Left ventricle myocardium inferior (tissue), 1 donor: ENCODE measurements around the gene PALLD. TPM values are rescaled to one million over a fixed set of nuclear protein-coding genes. Genes with fewer than 3 reads are reported as not detected.

Experiments used
- DNase-seq: peaks from one replicate; pipeline ENCODE4 v3.0.0-alpha.2; 2020
- H3K27ac ChIP-seq: fragments of 200-600 bp; replicated peaks from 2 replicates; pipeline ENCODE4 v1.8.0; 2021
- H3K27me3 ChIP-seq: fragments of 200-600 bp; 2 replicates; pipeline ENCODE4 v1.8.0; 2021; ENCODE audit warnings: low read depth
- H3K36me3 ChIP-seq: fragments of 200-600 bp; 2 replicates; pipeline ENCODE4 v1.8.0; 2021
- H3K4me1 ChIP-seq: fragments of 200-600 bp; 2 replicates; pipeline ENCODE4 v1.8.0; 2021
- H3K4me3 ChIP-seq: fragments of 200-600 bp; 2 replicates; pipeline ENCODE4 v1.8.0; 2021; ENCODE audit warnings: mild to moderate bottlenecking, moderate library complexity
- H3K9me3 ChIP-seq: fragments of 200-600 bp; replicated peaks from 2 replicates; pipeline ENCODE4 v1.8.0; 2021
- intact Hi-C: fragments of 100-400 bp; cut with micrococcal nuclease; formaldehyde crosslinking; loops from one replicate; pipeline ENCODE4 v1.11.0; 2022
- total RNA-seq: library from RNA; stranded (reverse); fragmentation: NEBNext Ultra II Directional; extraction: Animal tissue kit (Norgen Biotek cat#: 25700); gene quantifications from one replicate; pipeline ENCODE4 v1.2.1, GENCODE V29; 2021
- TF ChIP-seq, protein P1 (sequence below): fragments of 200-600 bp; IDR thresholded peaks from 2 replicates; pipeline ENCODE4 v1.8.0; 2021; ENCODE audit warnings: antibody characterized with exemption, mild to moderate bottlenecking, borderline replicate concordance
- donor health status: DM: no; HTN: yes; CAD: no; lungs with severe emphysema.

Gene PALLD
- total RNA-seq, 1 donor from 2014 or later = 871 TPM

DNA sequence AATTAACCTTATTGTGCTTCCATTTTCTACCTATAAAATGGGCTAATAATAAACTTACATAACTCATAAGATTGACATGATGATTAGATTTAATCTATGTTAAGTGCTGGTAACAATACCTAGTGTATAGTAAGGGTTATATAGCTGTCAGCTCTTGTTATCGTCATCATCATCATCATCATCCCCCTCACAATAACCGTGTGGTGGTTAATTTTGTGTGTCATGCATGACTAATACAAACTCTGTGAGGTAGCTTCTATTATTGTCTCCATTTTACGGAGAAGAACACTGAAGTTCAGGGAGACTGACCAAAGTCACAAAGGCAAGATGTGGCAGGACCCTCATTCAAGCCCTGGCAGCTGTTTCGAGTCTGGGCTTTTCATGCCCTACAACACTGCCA lies 211.3 kb downstream of the PALLD start:
- Histone ChIP-seq H3K9me3 (no peaks in the 10 kb centered on the region), H3K27ac (no peak overlapping the region), H3K27me3 (no peaks in the 10 kb centered on the region), H3K4me3 (no peak overlapping the region), H3K36me3 (no peaks in the 10 kb centered on the region), H3K4me1 (peaks cover 24% of the 10 kb centered on the region)
- intact Hi-C loops = no loop called here
- no peak for DNase-seq
- TF ChIP-seq, protein P1, sequence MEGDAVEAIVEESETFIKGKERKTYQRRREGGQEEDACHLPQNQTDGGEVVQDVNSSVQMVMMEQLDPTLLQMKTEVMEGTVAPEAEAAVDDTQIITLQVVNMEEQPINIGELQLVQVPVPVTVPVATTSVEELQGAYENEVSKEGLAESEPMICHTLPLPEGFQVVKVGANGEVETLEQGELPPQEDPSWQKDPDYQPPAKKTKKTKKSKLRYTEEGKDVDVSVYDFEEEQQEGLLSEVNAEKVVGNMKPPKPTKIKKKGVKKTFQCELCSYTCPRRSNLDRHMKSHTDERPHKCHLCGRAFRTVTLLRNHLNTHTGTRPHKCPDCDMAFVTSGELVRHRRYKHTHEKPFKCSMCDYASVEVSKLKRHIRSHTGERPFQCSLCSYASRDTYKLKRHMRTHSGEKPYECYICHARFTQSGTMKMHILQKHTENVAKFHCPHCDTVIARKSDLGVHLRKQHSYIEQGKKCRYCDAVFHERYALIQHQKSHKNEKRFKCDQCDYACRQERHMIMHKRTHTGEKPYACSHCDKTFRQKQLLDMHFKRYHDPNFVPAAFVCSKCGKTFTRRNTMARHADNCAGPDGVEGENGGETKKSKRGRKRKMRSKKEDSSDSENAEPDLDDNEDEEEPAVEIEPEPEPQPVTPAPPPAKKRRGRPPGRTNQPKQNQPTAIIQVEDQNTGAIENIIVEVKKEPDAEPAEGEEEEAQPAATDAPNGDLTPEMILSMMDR = no peak

GRCh38 chr4:168710353-168710946 lies 213.6 kb downstream of the PALLD start:
- no peaks in the 10 kb centered on the region for H3K36me3 ChIP-seq
- TF ChIP-seq, protein P1 = peak; percentile 73
- no peak for DNase-seq
- H3K4me1 ChIP-seq = peaks cover 24% of the 10 kb centered on the region
- H3K4me3 ChIP-seq = no peak overlapping the region
- H3K27ac ChIP-seq = peak overlapping the region; percentile 67
- intact Hi-C loops = loop anchor here (5.0 to 10.0 kb wide), 2 partner anchors 124 to 207 kb away; no protein-coding TSS in a partner anchor
- no peaks in the 10 kb centered on the region for H3K27me3 ChIP-seq
- no peaks in the 10 kb centered on the region for H3K9me3 ChIP-seq

DNA sequence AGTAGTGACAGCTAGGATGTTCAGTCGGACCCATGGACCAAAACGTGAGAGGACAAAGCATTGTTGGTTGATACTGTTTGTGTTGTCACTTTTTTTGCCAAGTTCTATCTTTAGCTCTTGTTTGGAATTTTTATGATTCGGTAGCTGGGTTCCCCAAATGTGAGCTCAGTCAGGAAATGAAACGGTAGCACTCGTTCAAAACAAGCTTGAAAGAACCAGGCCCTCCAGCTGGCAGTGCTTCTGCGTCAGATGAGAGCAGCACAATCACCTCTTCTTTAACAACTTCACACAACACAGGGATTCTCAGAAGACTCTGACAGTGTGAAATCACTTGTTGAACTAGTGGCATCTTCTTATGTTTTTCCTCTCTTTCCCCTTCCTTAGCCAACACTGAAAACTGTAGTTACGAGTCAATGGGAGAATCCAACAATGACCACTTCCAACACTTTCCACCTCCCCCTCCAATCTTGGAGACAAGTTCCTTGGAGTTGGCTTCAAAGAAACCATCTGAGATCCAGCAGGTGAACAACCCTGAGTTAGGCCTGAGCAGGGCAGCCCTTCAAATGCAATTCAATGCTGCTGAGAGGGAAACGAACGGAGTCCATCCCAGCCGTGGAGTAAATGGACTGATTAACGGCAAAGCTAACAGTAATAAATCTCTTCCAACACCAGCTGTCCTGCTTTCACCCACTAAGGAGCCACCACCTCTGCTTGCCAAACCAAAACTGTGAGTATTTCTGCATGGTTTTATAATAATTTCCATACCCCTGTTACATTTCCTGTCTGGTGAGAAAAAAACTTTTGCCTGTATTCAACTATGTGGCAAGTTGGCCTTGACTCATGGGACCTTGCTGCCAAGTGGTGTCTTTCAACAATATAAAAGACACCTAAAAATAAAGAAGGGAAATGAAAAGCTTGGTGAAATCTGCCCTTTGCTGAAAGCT lies 214.6 kb downstream of the PALLD start:
- Histone ChIP-seq H3K4me3 (no peak overlapping the region), H3K27ac (peak overlapping the region; percentile 67), H3K9me3 (no peaks in the 10 kb centered on the region), H3K27me3 (no peaks in the 10 kb centered on the region), H3K36me3 (no peaks in the 10 kb centered on the region), H3K4me1 (peaks cover 29% of the 10 kb centered on the region)
- intact Hi-C loops = loop anchor here (5.0 to 10.0 kb wide), 2 partner anchors 123 to 206 kb away; no protein-coding TSS in a partner anchor
- DNase-seq = no peak
- TF ChIP-seq, protein P1 = no peak

DNA sequence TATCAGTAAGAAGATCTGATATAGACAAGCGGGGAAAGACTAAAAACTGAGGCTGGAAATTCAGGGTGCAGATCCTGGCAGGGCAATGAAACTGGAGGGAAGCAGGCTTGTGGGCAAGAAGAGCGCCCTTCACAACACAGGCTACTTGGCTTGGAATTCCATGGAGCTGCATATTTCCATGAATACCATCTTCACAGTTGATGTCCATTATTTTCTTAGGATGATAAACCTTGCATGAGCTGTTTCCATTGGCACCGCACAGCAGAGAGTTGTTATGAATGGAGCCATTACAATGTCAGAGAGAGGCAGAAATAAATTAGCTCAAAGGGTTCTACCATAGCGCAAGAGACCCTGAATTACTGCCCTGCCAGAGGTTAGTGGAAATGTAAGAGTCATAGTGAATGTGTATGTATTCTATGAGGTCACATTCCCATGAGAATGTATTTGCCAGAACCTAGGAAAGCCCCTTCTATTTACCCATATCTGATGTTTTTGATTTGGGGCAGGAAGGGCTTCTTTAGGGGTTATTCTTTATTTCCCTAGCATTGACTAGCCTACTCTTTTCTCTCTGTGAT lies 215.6 kb downstream of the PALLD start:
- H3K9me3 ChIP-seq = no peaks in the 10 kb centered on the region
- H3K4me1 ChIP-seq = peaks cover 39% of the 10 kb centered on the region
- no peak for DNase-seq
- no peaks in the 10 kb centered on the region for H3K36me3 ChIP-seq
- H3K4me3 ChIP-seq = no peak overlapping the region
- H3K27me3 ChIP-seq = no peaks in the 10 kb centered on the region
- H3K27ac ChIP-seq = peak overlapping the region; percentile 67
- intact Hi-C loops = loop anchor here (5.0 to 10.0 kb wide), 2 partner anchors 122 to 205 kb away; no protein-coding TSS in a partner anchor
- TF ChIP-seq, protein P1 = no peak

GRCh38 chr4:168713253-168713652 lies 216.4 kb downstream of the PALLD start:
- DNase-seq = no peak
- H3K27ac ChIP-seq = no peak overlapping the region
- TF ChIP-seq, protein P1 = no peak
- H3K4me1 ChIP-seq = peaks cover 47% of the 10 kb centered on the region
- no peaks in the 10 kb centered on the region for H3K27me3 ChIP-seq
- no peaks in the 10 kb centered on the region for H3K36me3 ChIP-seq
- H3K4me3 ChIP-seq = no peak overlapping the region
- H3K9me3 ChIP-seq = no peaks in the 10 kb centered on the region
- intact Hi-C loops = loop anchor here (5.0 to 10.0 kb wide), 2 partner anchors 122 to 204 kb away; no protein-coding TSS in a partner anchor
